Limb (tissue), 2 donors: ENCODE measurements around the gene SRPRA.

Experiments
- DNase-seq, 2 donors: peaks; one replicate each; pipeline ENCODE4 v3.0.0-alpha.2; 2016; ENCODE audit errors: extremely low spot score in 2 of 2

The SRPRA gene

GRCh38 chr11:126231725-126232459 is 36.8 kb downstream of the SRPRA start:
- no peak for DNase-seq

GRCh38 chr11:126229858-126230540 is 38.7 kb downstream of the SRPRA start:
- DNase-seq = peak in 1 of 2 donors; percentile 35

DNA sequence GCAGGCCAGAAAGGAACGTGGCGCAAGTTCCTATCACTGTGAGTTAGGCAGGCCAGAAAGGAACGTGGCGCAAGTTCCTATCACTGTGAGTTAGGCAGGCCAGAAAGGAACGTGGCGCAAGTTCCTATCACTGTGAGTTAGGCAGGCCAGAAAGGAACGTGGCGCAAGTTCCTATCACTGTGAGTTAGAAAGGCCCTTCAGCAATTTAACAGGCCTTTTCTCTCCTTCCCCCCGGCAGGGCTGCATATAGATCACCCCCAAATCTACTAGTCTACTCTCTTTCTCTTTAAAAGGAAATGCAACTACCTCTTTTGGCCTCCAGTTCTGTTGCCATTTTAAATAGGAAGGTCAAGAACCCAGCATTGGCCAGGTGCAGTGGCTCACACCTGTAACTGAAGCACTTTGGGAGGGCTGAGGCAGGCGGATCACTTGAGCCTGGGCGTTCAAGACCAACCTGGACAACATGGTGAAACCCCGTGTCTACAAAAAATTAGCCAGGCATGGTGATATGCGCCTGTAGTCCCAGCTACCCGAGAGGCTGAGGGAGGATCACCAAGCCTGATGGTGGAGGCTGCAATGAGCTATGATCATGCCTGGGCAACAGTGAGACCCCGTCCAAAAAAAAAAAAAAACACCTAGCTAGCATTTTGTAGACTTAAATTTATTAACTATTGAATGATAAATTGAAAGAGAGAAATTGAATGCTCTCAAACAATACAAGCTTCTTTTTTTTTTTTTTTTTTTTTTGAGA is 42.2 kb downstream of the SRPRA start:
- DNase-seq = no peak

DNA sequence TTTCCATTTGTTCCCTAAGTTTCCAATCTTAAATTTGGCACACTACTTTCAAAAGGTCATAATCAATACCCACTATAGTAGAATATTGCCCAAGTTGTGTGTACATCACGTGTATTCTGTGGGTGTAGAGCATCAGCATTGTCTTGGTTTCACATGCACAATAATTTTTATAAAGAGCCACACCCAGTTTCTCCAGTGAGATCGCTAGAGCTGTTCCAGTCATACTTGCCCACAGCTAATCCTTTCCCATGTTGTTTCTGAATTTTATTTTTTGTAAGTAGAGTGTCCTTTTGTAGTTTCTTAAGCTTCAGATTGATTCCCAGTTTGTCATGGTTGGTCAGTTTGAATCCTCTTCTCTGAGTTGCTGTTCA is 43.4 kb downstream of the SRPRA start:
- no peak for DNase-seq

DNA sequence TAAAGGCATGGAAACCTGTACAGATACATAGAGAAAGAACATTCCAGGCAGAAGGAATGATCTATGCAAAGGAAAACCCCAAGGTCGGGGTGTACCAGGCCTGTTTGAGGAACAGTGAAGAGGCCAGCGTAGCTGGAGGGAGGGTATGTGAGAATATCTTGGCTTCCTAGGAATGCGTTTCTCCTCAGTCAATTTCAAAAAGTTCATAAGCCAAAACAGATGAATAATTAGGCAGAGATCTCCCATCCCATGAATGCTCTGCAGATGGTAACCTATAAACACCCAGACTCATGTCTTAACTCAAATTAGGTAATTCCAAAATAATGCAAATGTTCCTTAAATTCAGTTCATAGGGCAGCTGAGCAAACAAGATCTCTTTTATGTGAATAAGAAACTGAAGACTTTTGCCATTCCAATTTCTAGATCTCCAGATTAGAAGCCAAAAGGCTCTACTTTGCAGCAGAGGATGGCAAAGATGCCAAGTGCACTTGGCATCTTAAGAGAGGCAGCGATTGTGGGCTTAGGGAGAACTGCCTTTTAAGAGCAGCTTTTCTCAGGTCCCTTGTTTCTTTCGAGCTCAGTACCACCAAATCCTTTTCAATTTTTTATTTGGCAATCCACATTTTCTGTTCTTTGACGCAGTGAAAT is 43.9 kb downstream of the SRPRA start:
- DNase-seq = no peak

DNA sequence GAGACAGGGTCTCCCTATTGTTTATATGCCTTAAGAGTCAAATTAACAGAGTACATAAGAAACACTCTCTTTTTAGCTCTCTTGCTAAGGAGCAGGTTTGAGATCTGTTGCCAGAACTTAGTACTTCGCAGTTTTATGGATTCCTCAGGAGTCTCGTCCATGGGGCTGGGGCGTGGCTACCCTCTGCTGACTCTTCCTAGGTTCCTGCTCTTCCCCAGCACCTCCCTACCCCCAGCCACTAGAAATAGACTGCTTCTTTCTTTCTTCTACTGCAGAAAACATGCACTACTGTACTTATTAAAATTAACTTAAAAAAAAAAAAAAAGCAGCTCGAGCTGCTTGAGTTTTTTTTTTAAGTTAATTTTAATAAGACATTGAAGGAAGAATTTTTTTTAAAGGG is 49.1 kb downstream of the SRPRA start:
- no peak for DNase-seq

GRCh38 chr11:126217491-126217890 is 51.2 kb downstream of the SRPRA start:
- no peak for DNase-seq

DNA sequence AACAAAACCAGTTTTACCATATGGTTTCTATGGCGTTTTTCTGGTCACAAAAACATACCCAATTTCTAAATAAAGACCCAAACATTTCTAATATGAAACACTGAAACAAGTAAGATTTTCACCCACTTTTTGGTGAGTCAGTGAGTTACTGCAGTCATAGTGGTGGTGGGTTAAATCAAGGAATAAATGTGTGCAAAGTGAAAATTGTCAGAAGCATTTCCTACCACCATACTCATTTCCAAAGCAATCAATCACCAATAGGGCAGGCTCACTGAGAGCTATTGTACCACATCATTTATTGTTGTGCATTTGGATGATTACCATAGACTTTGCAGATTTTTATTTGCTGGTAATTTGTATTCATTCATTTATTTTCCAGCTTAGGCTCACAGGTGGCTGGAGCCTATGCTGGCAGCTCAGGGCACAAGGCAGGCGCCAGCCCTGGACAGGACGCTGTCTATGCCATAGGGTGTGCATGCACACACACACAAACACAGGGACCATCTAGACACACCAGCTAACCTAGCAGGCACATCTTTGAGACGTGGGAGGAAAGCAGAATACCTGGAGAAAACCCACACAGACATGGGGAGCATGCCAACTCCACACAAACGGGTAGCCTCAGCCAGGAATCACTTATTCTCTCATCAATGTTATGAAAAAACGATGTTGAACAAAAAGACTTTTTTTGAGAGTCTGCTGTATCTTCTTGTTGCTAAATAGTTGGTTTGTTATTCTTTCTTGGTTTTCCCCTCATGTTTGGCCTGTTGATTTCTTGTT is 52.0 kb downstream of the SRPRA start:
- no peak for DNase-seq

DNA sequence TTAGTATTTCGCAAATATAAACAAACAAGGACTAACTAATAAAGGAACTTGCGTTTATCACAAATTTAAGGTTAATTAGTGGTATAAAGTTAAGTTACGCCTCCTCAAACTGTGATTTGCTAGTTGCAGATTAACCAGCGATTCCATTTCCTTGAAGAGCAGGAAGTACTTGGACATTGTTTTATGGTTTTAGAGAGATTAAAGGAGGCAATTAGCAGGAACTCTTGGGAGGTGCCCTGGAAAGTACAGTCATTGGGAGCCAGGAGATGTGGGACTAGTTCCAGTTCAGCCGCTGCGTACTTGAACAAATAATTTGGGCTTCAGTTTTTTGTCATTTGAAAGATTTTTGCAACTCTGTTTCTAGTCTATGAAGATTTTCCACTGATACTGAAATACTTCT is 53.9 kb downstream of the SRPRA start:
- DNase-seq = no peak

- DNase-seq = no peak
Measured at GRCh38 chr11:126214441-126214840, 54.3 kb downstream of the SRPRA start.
